Ovary (tissue), 9 donors: ENCODE results near the gene RASGEF1B. TPM values are rescaled to one million over a fixed set of nuclear protein-coding genes. Genes with fewer than 3 reads are reported as not detected.

Experiments
- DNase-seq, 5 donors: peaks; one replicate each; pipeline ENCODE4 v3.0.0-alpha.2; 2019 to 2020
- H3K27ac ChIP-seq, 2 donors: fragments of 200-600 bp; one replicate each; pipeline versions ENCODE4 v1.5.1 to v1.8.0; 2019 to 2022
- H3K27me3 ChIP-seq: fragments of 200-600 bp; one replicate; pipeline ENCODE4 v1.8.0; 2022
- H3K36me3 ChIP-seq: fragments of 200-600 bp; sonication (generic); one replicate; pipeline ENCODE4 v1.5.1; 2019
- H3K4me1 ChIP-seq: one replicate; pipeline ENCODE4 v1.8.1; 2013; ENCODE audit warnings: mild to moderate bottlenecking, moderate library complexity; ENCODE audit not compliant: insufficient read depth
- H3K4me3 ChIP-seq: fragments of 200-600 bp; sonication (generic); one replicate; pipeline ENCODE4 v1.5.1; 2017
- H3K9me3 ChIP-seq, 2 donors: fragments of 200-600 bp in 1 of 2; sonication (generic) in 1 of 2; one replicate each; pipeline versions ENCODE4 v1.5.1 to v1.8.1; 2013 to 2019; ENCODE audit warnings: mild to moderate bottlenecking in 1 of 2, moderate library complexity in 1 of 2
- CTCF ChIP-seq, 3 donors: fragments of 450-650 bp in 2 of 3; fragments of 200-600 bp in 1 of 3; IDR thresholded peaks; one replicate each; pipeline versions ENCODE4 v1.5.1 to v1.8.0; 2016 to 2022; ENCODE audit warnings: antibody characterized with exemption in 3 of 3, mild to moderate bottlenecking in 1 of 3
- EP300 ChIP-seq: sonication (generic); formaldehyde crosslinking; IDR thresholded peaks from one replicate; pipeline ENCODE4 v1.6.1; 2017; ENCODE audit warnings: antibody characterized with exemption
- POLR2A ChIP-seq: fragments of 450-650 bp; IDR thresholded peaks from one replicate; pipeline ENCODE4 v1.6.1; 2017; ENCODE audit warnings: antibody characterized with exemption, mild to moderate bottlenecking, moderate library complexity
- WGBS, 3 donors: extraction: QIAGEN DNeasy Blood & Tissue Kit in 1 of 3; methylation state at CpG; one replicate each; pipeline versions ENCODE4 v1.1.5 to v1.1.7; 2013 to 2017; 5-methylcytosine and 5-hydroxymethylcytosine counted together
- intact Hi-C, 4 donors: fragments of 100-400 bp; cut with DNase I; formaldehyde crosslinking; loops; one replicate each; pipeline versions ENCODE4 v1.11.0 to v1.15.1; 2022 to 2023
- polyA plus RNA-seq, 2 donors: library from polyadenylated mRNA; stranded (reverse); fragments of 200-250 nt in 1 of 2; fragments of 350-450 nt in 1 of 2; fragmentation: Illumina TruSeq in 1 of 2; extraction: RNeasy Lipid Tissue Mini Kit (QIAGEN cat#74804) in 1 of 2; gene quantifications; one replicate each; pipeline ENCODE4 v1.2.3, GENCODE V29; 2013 to 2014
- total RNA-seq, 7 donors: library from RNA; depleted of rRNA in 2 of 7; stranded (reverse); fragments of >200 nt in 2 of 7; fragmentation: NEBNext Ultra II Directional in 3 of 7; extraction: Animal tissue kit (Norgen Biotek cat#: 25700) in 3 of 7; gene quantifications; one replicate each; pipeline versions ENCODE4 v1.1.0 to v1.2.4, GENCODE V29; 2016 to 2023
- donor health status: DM: no; HTN: no; CAD: no; lungs with moderate emphysema.
- donor health status: DM: no; HTN: no; CAD: no.
- donor health status: Bipolar disorder and iron deficiency.
- donor health status: DM: yes; HTN: yes; CAD: no.
- donor health status: DM: no; HTN: no; CAD: no.
- donor health status: DM: yes; HTN: yes; CAD: no.

The RASGEF1B gene
- total and polyA plus RNA-seq, 9 donors = 1.1 to 14.4 (median 4.3) TPM

- H3K27me3 ChIP-seq = no peaks in the 10 kb centered on the region
- 88 to 92% (median 91%) methylated on average over 7 of the region's 7 CpGs for WGBS, 3 donors
- no peak overlapping the region for H3K4me3 ChIP-seq
- DNase-seq = no peak
- no peaks in the 10 kb centered on the region for H3K36me3 ChIP-seq
- H3K27ac ChIP-seq = no peak overlapping the region
- no peaks in the 10 kb centered on the region for H3K4me1 ChIP-seq
- no peak for TF ChIP-seq POLR2A
- no peak for TF ChIP-seq CTCF (IDR thresholded peaks at IDR 0.05)
- TF ChIP-seq EP300 = no peak
- intact Hi-C loops = no loop called here
- H3K9me3 ChIP-seq = no peaks in the 10 kb centered on the region
Observed at GRCh38 chr4:81509822-81510221, 38.1 kb upstream of the RASGEF1B start.

GRCh38 chr4:81509191-81509590 is 37.5 kb upstream of the RASGEF1B start:
- H3K9me3 ChIP-seq = no peaks in the 10 kb centered on the region
- no peak for DNase-seq
- H3K4me3 ChIP-seq = no peak overlapping the region
- TF ChIP-seq CTCF (IDR thresholded peaks at IDR 0.05) (no peak), EP300 (no peak), POLR2A (no peak)
- no peaks in the 10 kb centered on the region for H3K27me3 ChIP-seq
- intact Hi-C loops = no loop called here
- 90 to 92% (median 91%) methylated on average over 3 of the region's 3 CpGs for WGBS, 3 donors
- no peak overlapping the region for H3K27ac ChIP-seq
- H3K4me1 ChIP-seq = no peaks in the 10 kb centered on the region
- no peaks in the 10 kb centered on the region for H3K36me3 ChIP-seq

- H3K36me3 ChIP-seq = no peaks in the 10 kb centered on the region
- H3K27me3 ChIP-seq = no peaks in the 10 kb centered on the region
- no peaks in the 10 kb centered on the region for H3K9me3 ChIP-seq
- no peak for DNase-seq
- no peak overlapping the region for H3K4me3 ChIP-seq
- no peaks in the 10 kb centered on the region for H3K4me1 ChIP-seq
- no peak overlapping the region for H3K27ac ChIP-seq
- intact Hi-C loops = no loop called here
- 51 to 60% (median 57%) methylated on average over 2 of the region's 2 CpGs for WGBS, 3 donors
- TF ChIP-seq POLR2A (no peak), EP300 (no peak), CTCF (IDR thresholded peaks at IDR 0.05) (no peak)
Observed at GRCh38 chr4:81508411-81509185, 36.9 kb upstream of the RASGEF1B start.

- TF ChIP-seq CTCF (IDR thresholded peaks at IDR 0.05) (no peak), POLR2A (no peak), EP300 (no peak)
- Histone ChIP-seq H3K36me3 (no peaks in the 10 kb centered on the region), H3K27ac (no peak overlapping the region), H3K27me3 (no peaks in the 10 kb centered on the region), H3K9me3 (no peaks in the 10 kb centered on the region), H3K4me1 (no peaks in the 10 kb centered on the region), H3K4me3 (no peak overlapping the region)
- no peak for DNase-seq
- intact Hi-C loops = no loop called here
- WGBS, 3 donors = 65 to 100% (median 94%) methylated on average over 1 of the region's 1 CpG
Observed at GRCh38 chr4:81507530-81507929, 35.8 kb upstream of the RASGEF1B start.
